PFSK-1 (cell line): ENCODE data around the gene MED15.

Experiments used
- FOXP2 ChIP-seq: optimal IDR thresholded peaks from 2 replicates; pipeline ENCODE3; 2011; ENCODE audit warnings: borderline replicate concordance, control low read depth, inconsistent platforms; ENCODE audit not compliant: insufficient read depth; ENCODE audit errors: extremely low read length, extremely low read depth
- POLR2AphosphoS5 ChIP-seq: IDR thresholded peaks from 2 replicates; pipeline ENCODE4 v1.6.1; 2012; ENCODE audit warnings: low read depth, mild to moderate bottlenecking, control low read depth, low read length, moderate library complexity
- SIN3A ChIP-seq: IDR thresholded peaks from 2 replicates; pipeline ENCODE4 v1.6.1; 2012; ENCODE audit warnings: mild to moderate bottlenecking, low read length, moderate library complexity, borderline replicate concordance; ENCODE audit not compliant: insufficient read depth
- TAF1 ChIP-seq: IDR thresholded peaks from 2 replicates; pipeline ENCODE4 v1.6.1; 2012; ENCODE audit warnings: low read length, control low read depth, borderline replicate concordance; ENCODE audit not compliant: insufficient read depth
- TF ChIP-seq, protein P1 (sequence below), 2 experiments: IDR thresholded peaks; 2 replicates each; pipeline versions ENCODE4 v1.6.1 to v1.8.0; 2011 to 2012; ENCODE audit warnings: low read depth in 2 of 2, low read length in 2 of 2, control low read depth in 1 of 2, inconsistent platforms in 1 of 2, mild to moderate bottlenecking in 1 of 2, moderate library complexity in 1 of 2; ENCODE audit not compliant: insufficient read depth in 1 of 2

The MED15 gene

DNA sequence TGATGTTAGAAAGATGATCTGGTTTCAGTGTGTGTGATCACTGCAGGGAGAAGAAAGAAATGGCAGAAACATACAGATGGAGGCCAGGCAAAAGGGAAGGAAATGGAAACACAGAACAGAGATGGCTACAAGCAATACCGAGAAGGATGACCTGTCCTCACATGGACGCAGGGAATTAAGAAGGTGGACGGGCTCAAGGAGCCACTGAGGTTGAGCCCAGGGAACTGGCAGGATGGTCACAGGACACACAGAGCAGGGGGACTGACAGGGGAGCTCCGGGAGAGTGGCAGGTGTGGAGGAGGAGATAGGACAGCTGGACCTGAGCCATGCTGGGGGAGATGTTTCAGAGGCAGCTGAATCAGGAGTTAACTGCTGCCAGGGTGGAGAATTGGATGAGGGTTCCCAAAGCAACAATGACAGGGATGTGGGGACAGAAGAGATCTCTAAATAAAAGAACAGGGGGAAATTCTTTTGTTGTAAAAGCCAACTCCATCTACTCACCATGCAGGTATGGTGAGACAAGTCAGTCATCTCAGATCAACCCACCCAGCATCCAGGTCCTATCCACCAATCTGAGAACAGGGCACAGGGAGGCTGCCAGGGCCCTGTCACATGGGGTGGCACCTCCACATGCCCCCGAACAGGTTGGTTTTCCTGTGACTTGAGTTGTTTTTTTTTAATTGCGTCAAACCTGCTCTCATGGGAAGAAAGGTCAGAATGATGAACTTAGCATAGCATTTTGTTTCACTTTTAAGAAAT lies 38.1 kb upstream of the MED15 start:
- TF ChIP-seq TAF1 (no peak), FOXP2 (no peak), POLR2AphosphoS5 (no peak), SIN3A (no peak)
- TF ChIP-seq, protein P1, sequence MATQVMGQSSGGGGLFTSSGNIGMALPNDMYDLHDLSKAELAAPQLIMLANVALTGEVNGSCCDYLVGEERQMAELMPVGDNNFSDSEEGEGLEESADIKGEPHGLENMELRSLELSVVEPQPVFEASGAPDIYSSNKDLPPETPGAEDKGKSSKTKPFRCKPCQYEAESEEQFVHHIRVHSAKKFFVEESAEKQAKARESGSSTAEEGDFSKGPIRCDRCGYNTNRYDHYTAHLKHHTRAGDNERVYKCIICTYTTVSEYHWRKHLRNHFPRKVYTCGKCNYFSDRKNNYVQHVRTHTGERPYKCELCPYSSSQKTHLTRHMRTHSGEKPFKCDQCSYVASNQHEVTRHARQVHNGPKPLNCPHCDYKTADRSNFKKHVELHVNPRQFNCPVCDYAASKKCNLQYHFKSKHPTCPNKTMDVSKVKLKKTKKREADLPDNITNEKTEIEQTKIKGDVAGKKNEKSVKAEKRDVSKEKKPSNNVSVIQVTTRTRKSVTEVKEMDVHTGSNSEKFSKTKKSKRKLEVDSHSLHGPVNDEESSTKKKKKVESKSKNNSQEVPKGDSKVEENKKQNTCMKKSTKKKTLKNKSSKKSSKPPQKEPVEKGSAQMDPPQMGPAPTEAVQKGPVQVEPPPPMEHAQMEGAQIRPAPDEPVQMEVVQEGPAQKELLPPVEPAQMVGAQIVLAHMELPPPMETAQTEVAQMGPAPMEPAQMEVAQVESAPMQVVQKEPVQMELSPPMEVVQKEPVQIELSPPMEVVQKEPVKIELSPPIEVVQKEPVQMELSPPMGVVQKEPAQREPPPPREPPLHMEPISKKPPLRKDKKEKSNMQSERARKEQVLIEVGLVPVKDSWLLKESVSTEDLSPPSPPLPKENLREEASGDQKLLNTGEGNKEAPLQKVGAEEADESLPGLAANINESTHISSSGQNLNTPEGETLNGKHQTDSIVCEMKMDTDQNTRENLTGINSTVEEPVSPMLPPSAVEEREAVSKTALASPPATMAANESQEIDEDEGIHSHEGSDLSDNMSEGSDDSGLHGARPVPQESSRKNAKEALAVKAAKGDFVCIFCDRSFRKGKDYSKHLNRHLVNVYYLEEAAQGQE (IDR thresholded peaks at IDR 0.05; ENCODE audit: insufficient read depth in 1 of 2, low read depth in 2 of 2, low read length in 2 of 2), result no peak

DNA sequence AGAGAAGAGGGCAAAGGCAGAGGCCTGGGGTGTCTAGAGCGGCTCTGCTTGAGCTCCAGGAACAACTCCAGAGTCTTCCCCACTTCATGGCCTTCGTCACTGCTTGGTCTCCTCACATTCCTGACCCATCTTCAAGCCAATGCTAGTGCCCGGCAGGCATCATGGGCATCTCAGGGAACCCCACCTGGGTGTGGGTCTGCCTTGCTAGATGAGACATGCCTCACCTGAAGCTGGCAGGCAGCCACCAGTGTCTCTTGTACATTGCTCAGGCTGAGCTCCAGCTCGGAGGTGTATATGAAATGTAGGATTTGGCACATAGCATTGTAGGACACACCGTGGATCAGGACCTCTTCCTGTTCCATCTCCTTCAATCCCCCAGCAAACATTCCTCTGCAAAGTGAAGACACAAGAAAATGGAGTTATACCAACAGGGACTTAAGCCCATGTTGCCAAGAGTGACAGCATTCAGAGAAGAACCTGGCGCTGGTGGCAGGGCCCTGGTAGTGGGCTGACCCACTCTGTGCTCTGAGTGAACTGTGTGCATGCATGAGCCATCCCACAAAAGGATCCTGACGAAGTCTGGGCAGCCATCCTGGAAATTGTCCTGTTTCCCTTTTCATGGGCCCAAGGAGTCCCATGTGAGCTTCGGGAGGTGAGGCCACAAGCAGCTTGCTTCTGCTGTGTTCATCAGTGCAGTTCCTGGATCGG lies 36.1 kb upstream of the MED15 start:
- no peak for TF ChIP-seq TAF1
- TF ChIP-seq POLR2AphosphoS5, result no peak
- no peak for TF ChIP-seq SIN3A
- TF ChIP-seq, protein P1 (IDR thresholded peaks at IDR 0.05; ENCODE audit: insufficient read depth in 1 of 2, low read depth in 2 of 2, low read length in 2 of 2), result no peak
- no peak for TF ChIP-seq FOXP2

GRCh38 chr22:20472629-20473442 lies 34.6 kb upstream of the MED15 start:
- TF ChIP-seq FOXP2, result no peak
- no peak for TF ChIP-seq SIN3A
- TF ChIP-seq TAF1, result no peak
- TF ChIP-seq, protein P1 (IDR thresholded peaks at IDR 0.05; ENCODE audit: insufficient read depth in 1 of 2, low read depth in 2 of 2, low read length in 2 of 2), result no peak
- no peak for TF ChIP-seq POLR2AphosphoS5

GRCh38 chr22:20475115-20475436 lies 32.3 kb upstream of the MED15 start:
- no peak for TF ChIP-seq POLR2AphosphoS5

DNA sequence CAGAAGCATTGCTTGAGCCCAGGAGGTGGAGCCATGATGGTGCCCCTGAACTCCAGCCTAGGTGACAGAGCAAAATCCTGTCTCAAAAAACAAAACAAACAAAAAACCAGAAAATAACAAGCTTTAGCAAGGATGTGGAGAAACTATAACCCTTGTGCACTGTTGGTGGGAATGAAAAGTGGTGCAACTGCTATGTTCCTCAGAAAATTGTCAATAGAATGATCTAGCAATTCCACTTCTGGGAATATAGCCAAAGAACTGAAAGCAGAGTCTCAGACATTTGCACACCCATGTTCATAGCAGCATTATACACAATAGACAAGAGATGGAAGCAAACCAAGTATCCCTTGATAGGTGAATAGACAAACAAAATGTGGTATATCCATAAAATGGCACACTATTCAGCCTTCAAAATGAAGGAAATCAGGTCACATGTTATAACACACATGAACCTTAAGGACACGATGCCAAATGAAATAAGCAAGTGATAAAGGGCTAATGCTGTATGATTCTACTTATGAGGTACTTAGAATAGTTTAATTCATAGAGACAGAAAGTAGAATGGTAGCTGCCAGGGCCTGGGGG lies 27.7 kb upstream of the MED15 start:
- TF ChIP-seq POLR2AphosphoS5 (no peak), FOXP2 (no peak), SIN3A (no peak), TAF1 (no peak)
- TF ChIP-seq, protein P1 (IDR thresholded peaks at IDR 0.05; ENCODE audit: insufficient read depth in 1 of 2, low read depth in 2 of 2, low read length in 2 of 2), result no peak
